NB4 (cell line): ENCODE measurements around the gene STAP1.

Experiments used
- DNase-seq: peaks from one replicate; pipeline ENCODE4 v3.0.0; 2010; ENCODE audit warnings: low read depth
- H3K4me3 ChIP-seq: one replicate; pipeline ENCODE4 v1.5.1; 2011; ENCODE audit warnings: mild to moderate bottlenecking, low read depth, low read length, moderate library complexity
- CTCF ChIP-seq: IDR thresholded peaks from one replicate; pipeline ENCODE4 v1.5.1; 2012; ENCODE audit warnings: low read depth, low read length
- MYC ChIP-seq: IDR thresholded peaks from 2 replicates; pipeline ENCODE4 v1.6.1; 2011; ENCODE audit warnings: low read depth, low read length
- POLR2A ChIP-seq: IDR thresholded peaks from 2 replicates; pipeline ENCODE4 v1.6.1; 2011; ENCODE audit warnings: mild to moderate bottlenecking; ENCODE audit not compliant: insufficient read length; ENCODE audit errors: extremely low read depth
- TF ChIP-seq, protein P1 (sequence below): IDR thresholded peaks from 2 replicates; pipeline ENCODE4 v1.6.1; 2011; ENCODE audit warnings: low read depth, low read length

STAP1 gene

DNA sequence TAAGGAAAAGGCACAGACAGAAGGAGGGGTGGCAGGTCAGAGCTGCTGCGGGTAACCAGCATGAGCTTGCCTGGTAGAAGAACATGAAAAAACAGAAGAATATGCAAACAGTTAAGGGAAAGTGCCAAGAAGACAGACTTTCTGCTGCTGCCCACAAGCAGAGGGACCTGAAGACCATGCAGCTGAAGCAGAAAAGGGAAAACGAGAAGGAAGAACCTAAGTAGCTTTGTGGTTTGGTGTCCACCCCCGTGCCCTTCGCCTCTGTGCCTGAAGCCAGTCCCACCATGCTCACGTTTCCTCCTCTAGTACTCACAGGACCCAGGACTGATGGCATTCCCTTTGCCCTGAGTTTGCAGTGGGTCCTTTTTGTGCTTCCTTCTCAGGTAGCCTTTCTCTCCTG, 79.6 kb downstream of the STAP1 start:
- H3K4me3 ChIP-seq: no peak overlapping the region
- no peak for TF ChIP-seq CTCF
- TF ChIP-seq POLR2A: no peak
- no peak for TF ChIP-seq MYC
- TF ChIP-seq, protein P1, sequence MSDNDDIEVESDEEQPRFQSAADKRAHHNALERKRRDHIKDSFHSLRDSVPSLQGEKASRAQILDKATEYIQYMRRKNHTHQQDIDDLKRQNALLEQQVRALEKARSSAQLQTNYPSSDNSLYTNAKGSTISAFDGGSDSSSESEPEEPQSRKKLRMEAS: no peak
- DNase-seq: no peak

DNA sequence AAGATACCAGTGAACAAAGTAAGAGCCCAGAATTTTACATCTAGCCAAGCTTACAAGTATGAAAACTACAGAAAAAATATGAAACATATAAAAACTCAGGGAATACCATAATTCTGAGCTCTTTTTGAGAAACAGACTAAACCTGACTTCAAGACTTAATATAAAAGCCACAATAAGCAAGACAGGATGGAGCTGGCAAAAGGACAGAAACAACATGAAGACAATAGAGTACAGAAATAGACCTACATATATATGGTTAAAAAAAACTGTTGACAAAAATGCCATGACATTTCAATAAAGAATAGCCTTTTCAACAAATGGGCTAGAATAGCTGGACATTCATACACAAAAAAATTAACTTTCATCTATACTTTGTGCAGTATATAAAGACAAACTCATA, 93.0 kb downstream of the STAP1 start:
- no peak for TF ChIP-seq CTCF
- TF ChIP-seq POLR2A: no peak
- TF ChIP-seq, protein P1: no peak
- TF ChIP-seq MYC: no peak
- no peak for DNase-seq
- no peak overlapping the region for H3K4me3 ChIP-seq
